Sigmoid colon (tissue), 7 donors: ENCODE results near the gene CDKL2. TPM values are rescaled to one million over a fixed set of nuclear protein-coding genes. Genes with fewer than 3 reads are reported as not detected.

Experiments
- DNase-seq: peaks from one replicate; pipeline ENCODE4 v3.0.0-alpha.2; 2019
- H3K27ac ChIP-seq, 4 donors: fragments of 200-600 bp; sonication (generic); one replicate each; pipeline ENCODE4 v1.5.1; 2016 to 2019; ENCODE audit warnings: mild to moderate bottlenecking in 1 of 4
- H3K27me3 ChIP-seq, 3 donors: fragments of 200-600 bp; sonication (generic); one replicate each; pipeline ENCODE4 v1.5.1; 2019; ENCODE audit warnings: mild to moderate bottlenecking in 1 of 3
- H3K36me3 ChIP-seq, 4 donors: fragments of 200-600 bp; sonication (generic); one replicate each; pipeline ENCODE4 v1.5.1; 2016 to 2019
- H3K4me1 ChIP-seq, 4 donors: fragments of 200-600 bp; sonication (generic); one replicate each; pipeline ENCODE4 v1.5.1; 2017 to 2019
- H3K4me3 ChIP-seq, 4 donors: fragments of 200-600 bp; sonication (generic); one replicate each; pipeline ENCODE4 v1.5.1; 2017 to 2019; ENCODE audit warnings: mild to moderate bottlenecking in 2 of 4, moderate library complexity in 1 of 4
- H3K9me3 ChIP-seq, 4 donors: fragments of 200-600 bp in 3 of 4; sonication (generic) in 3 of 4; one replicate each; pipeline versions ENCODE4 v1.5.1 to v1.6.1; 2013 to 2019
- EP300 ChIP-seq, 4 donors: sonication (generic); formaldehyde crosslinking; IDR thresholded peaks; one replicate each; pipeline ENCODE4 v1.6.1; 2017; ENCODE audit warnings: antibody characterized with exemption in 4 of 4
- POLR2A ChIP-seq, 2 donors: fragments of 450-650 bp; IDR thresholded peaks; one replicate each; pipeline ENCODE4 v1.6.1; 2016; ENCODE audit warnings: antibody characterized with exemption in 2 of 2, mild to moderate bottlenecking in 2 of 2, moderate library complexity in 2 of 2
- POLR2AphosphoS5 ChIP-seq, 4 donors: sonication (generic); formaldehyde crosslinking; IDR thresholded peaks; one replicate each; pipeline ENCODE4 v1.6.1; 2017; ENCODE audit warnings: antibody characterized with exemption in 4 of 4
- WGBS, 2 donors: extraction: QIAGEN DNeasy Blood & Tissue Kit; methylation state at CpG; one replicate each; pipeline ENCODE4 v1.1.7; 2013; 5-methylcytosine and 5-hydroxymethylcytosine counted together
- intact Hi-C: fragments of 100-400 bp; cut with DNase I; formaldehyde crosslinking; loops from one replicate; pipeline ENCODE4 v1.15.1; 2023
- polyA plus RNA-seq, 3 donors: library from polyadenylated mRNA; stranded (reverse); fragments of 200-250 nt; gene quantifications; one replicate each; pipeline ENCODE4 v1.2.3, GENCODE V29; 2013
- total RNA-seq, 4 donors: library from RNA; depleted of rRNA; stranded (reverse); fragments of >200 nt; gene quantifications; one replicate each; pipeline ENCODE4 v1.1.0, GENCODE V29; 2016
- TF ChIP-seq, protein P1 (sequence below), 4 experiments: fragments of 450-650 bp in 3 of 4; fragments of 200-600 bp in 1 of 4; IDR thresholded peaks; one replicate each; pipeline ENCODE4 v1.5.1; 2016 to 2019; ENCODE audit warnings: antibody characterized with exemption in 4 of 4, mild to moderate bottlenecking in 3 of 4, moderate library complexity in 2 of 4
- donor health status: healthy with polysubstance abuse.
- donor health status: Bipolar disorder and iron deficiency.
- donor health status: healthy.

CDKL2 gene
- total and polyA plus RNA-seq, 7 donors = 0.42 to 11.9 (median 2.5) TPM; not detected in 2

- intact Hi-C loops = no loop called here
Observed at GRCh38 chr4:75644095-75644494, 13.8 kb upstream of the CDKL2 start.

GRCh38 chr4:75643651-75644050 is 13.3 kb upstream of the CDKL2 start:
- H3K4me1 ChIP-seq = no peaks in the 10 kb centered on the region
- H3K27me3 ChIP-seq = no peaks in the 10 kb centered on the region
- H3K9me3 ChIP-seq = no peaks in the 10 kb centered on the region
- DNase-seq = no peak
- WGBS, 2 donors = 71 to 76% methylated on average over 3 of the region's 3 CpGs
- intact Hi-C loops = no loop called here
- no peak overlapping the region for H3K4me3 ChIP-seq
- TF ChIP-seq EP300 (IDR thresholded peaks at IDR 0.05) (no peak), POLR2A (IDR thresholded peaks at IDR 0.05) (no peak), POLR2AphosphoS5 (IDR thresholded peaks at IDR 0.05) (no peak)
- TF ChIP-seq, protein P1, sequence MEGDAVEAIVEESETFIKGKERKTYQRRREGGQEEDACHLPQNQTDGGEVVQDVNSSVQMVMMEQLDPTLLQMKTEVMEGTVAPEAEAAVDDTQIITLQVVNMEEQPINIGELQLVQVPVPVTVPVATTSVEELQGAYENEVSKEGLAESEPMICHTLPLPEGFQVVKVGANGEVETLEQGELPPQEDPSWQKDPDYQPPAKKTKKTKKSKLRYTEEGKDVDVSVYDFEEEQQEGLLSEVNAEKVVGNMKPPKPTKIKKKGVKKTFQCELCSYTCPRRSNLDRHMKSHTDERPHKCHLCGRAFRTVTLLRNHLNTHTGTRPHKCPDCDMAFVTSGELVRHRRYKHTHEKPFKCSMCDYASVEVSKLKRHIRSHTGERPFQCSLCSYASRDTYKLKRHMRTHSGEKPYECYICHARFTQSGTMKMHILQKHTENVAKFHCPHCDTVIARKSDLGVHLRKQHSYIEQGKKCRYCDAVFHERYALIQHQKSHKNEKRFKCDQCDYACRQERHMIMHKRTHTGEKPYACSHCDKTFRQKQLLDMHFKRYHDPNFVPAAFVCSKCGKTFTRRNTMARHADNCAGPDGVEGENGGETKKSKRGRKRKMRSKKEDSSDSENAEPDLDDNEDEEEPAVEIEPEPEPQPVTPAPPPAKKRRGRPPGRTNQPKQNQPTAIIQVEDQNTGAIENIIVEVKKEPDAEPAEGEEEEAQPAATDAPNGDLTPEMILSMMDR (IDR thresholded peaks at IDR 0.05) = no peak
- peaks cover 18 to 56% (median 34%) of the 10 kb centered on the region in 4 donors for H3K36me3 ChIP-seq
- no peak overlapping the region for H3K27ac ChIP-seq

More at GRCh38 chr4:75644095-75644494, 13.8 kb upstream of the CDKL2 start:
- no peak overlapping the region for H3K27ac ChIP-seq
- WGBS, 2 donors = 56 to 60% methylated on average over 4 of the region's 4 CpGs
- H3K4me1 ChIP-seq = no peaks in the 10 kb centered on the region
- H3K27me3 ChIP-seq = no peaks in the 10 kb centered on the region
- no peak overlapping the region for H3K4me3 ChIP-seq
- H3K9me3 ChIP-seq = no peaks in the 10 kb centered on the region
- DNase-seq = no peak
- TF ChIP-seq POLR2AphosphoS5 (IDR thresholded peaks at IDR 0.05) (no peak), POLR2A (IDR thresholded peaks at IDR 0.05) (no peak), EP300 (IDR thresholded peaks at IDR 0.05) (no peak)
- TF ChIP-seq, protein P1 (IDR thresholded peaks at IDR 0.05) = no peak
- peaks cover 18 to 60% (median 34%) of the 10 kb centered on the region in 4 donors for H3K36me3 ChIP-seq

GRCh38 chr4:75639124-75639695 is 8.9 kb upstream of the CDKL2 start:
- DNase-seq = no peak
- peaks cover 0 to 11% (median under 1%) of the 10 kb centered on the region in 4 donors for H3K36me3 ChIP-seq
- H3K27me3 ChIP-seq = no peaks in the 10 kb centered on the region
- no peak overlapping the region for H3K27ac ChIP-seq
- no peaks in the 10 kb centered on the region for H3K4me1 ChIP-seq
- WGBS, 2 donors = 96% methylated on average over 7 of the region's 7 CpGs
- TF ChIP-seq EP300 (IDR thresholded peaks at IDR 0.05) = no peak
- H3K4me3 ChIP-seq = no peak overlapping the region
- intact Hi-C loops = no loop called here
- H3K9me3 ChIP-seq = no peaks in the 10 kb centered on the region

DNA sequence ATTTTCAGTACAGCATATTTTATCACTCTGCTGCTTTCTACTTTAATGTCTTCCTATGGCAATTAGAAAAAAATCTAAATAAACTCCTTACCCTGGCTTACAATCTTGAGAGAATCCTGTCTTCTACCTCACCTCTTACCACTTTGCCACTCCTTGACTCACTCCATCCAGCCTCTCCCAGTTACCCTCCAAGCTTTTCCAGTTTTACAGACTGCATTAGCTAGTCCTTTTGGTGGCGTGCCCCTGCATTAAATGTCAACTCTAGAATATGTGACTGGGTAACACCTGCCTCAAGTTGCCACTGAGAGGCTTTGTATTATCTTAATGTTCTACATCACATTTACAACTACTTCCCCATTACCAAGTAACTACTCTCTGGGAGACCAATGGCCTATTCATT is 7.5 kb upstream of the CDKL2 start:
- no peaks in the 10 kb centered on the region for H3K27me3 ChIP-seq
- peaks cover 0 to 10% (median 0%) of the 10 kb centered on the region in 4 donors for H3K4me1 ChIP-seq
- H3K36me3 ChIP-seq = peaks cover 0 to 1% (median 0%) of the 10 kb centered on the region in 4 donors
- TF ChIP-seq, protein P1 (IDR thresholded peaks at IDR 0.05) = no peak
- no peak for TF ChIP-seq POLR2A (IDR thresholded peaks at IDR 0.05)
- TF ChIP-seq POLR2AphosphoS5 (IDR thresholded peaks at IDR 0.05) = no peak
- H3K27ac ChIP-seq = no peak overlapping the region
- intact Hi-C loops = no loop called here
- H3K9me3 ChIP-seq = no peaks in the 10 kb centered on the region
- no peak for DNase-seq
- no peak overlapping the region for H3K4me3 ChIP-seq
- WGBS, 2 donors = 89 to 94% methylated on average over 1 of the region's 1 CpG

- Histone ChIP-seq H3K27me3 (no peaks in the 10 kb centered on the region), H3K9me3 (no peaks in the 10 kb centered on the region)
- intact Hi-C loops = no loop called here
Observed at GRCh38 chr4:75637176-75637575, 6.8 kb upstream of the CDKL2 start.

More at GRCh38 chr4:75637176-75637575, 6.8 kb upstream of the CDKL2 start:
- DNase-seq = no peak
- Histone ChIP-seq H3K36me3 (no peaks in the 10 kb centered on the region), H3K27ac (no peak overlapping the region), H3K4me3 (no peak overlapping the region), H3K4me1 (peaks cover 0 to 10% (median 0%) of the 10 kb centered on the region in 4 donors)
- TF ChIP-seq POLR2AphosphoS5 (IDR thresholded peaks at IDR 0.05) (no peak), EP300 (IDR thresholded peaks at IDR 0.05) (no peak), POLR2A (IDR thresholded peaks at IDR 0.05) (no peak)
- TF ChIP-seq, protein P1 (IDR thresholded peaks at IDR 0.05) = no peak
- WGBS, 2 donors = 70 to 78% methylated on average over 1 of the region's 1 CpG
